Sigmoid colon (tissue), 4 donors: ENCODE data around the gene ITIH6.

Source experiments
- EP300 ChIP-seq, 4 donors: sonication (generic); formaldehyde crosslinking; IDR thresholded peaks; one replicate each; pipeline ENCODE4 v1.6.1; 2017; ENCODE audit warnings: antibody characterized with exemption in 4 of 4
- POLR2A ChIP-seq, 2 donors: fragments of 450-650 bp; IDR thresholded peaks; one replicate each; pipeline ENCODE4 v1.6.1; 2016; ENCODE audit warnings: antibody characterized with exemption in 2 of 2, mild to moderate bottlenecking in 2 of 2, moderate library complexity in 2 of 2
- TF ChIP-seq, protein P1 (sequence below), 4 experiments: fragments of 450-650 bp in 3 of 4; fragments of 200-600 bp in 1 of 4; IDR thresholded peaks; one replicate each; pipeline ENCODE4 v1.5.1; 2016 to 2019; ENCODE audit warnings: antibody characterized with exemption in 4 of 4, mild to moderate bottlenecking in 3 of 4, moderate library complexity in 2 of 4

DNA sequence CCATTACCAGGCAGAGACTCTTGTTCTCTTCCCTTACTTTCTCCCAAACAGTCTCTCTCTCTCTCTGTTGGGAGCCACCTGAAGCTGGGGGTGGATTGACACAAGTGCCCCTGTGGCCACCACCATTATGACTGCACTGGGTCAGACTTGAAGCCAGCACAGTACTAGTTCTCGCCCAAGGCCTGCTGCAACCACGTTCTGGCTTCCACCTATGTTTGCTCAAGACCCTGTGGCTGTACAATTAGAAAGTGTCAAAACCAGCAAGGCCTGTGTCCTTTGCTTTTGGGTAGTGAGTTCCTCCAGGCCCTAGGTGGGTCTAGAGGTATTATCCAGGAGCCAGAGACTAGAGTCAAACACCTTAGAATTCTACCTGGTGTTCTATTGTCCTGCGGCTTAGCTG lies 40.5 kb upstream of the ITIH6 start:
- TF ChIP-seq EP300 (IDR thresholded peaks at IDR 0.05) (no peak), POLR2A (IDR thresholded peaks at IDR 0.05) (no peak)
- TF ChIP-seq, protein P1, sequence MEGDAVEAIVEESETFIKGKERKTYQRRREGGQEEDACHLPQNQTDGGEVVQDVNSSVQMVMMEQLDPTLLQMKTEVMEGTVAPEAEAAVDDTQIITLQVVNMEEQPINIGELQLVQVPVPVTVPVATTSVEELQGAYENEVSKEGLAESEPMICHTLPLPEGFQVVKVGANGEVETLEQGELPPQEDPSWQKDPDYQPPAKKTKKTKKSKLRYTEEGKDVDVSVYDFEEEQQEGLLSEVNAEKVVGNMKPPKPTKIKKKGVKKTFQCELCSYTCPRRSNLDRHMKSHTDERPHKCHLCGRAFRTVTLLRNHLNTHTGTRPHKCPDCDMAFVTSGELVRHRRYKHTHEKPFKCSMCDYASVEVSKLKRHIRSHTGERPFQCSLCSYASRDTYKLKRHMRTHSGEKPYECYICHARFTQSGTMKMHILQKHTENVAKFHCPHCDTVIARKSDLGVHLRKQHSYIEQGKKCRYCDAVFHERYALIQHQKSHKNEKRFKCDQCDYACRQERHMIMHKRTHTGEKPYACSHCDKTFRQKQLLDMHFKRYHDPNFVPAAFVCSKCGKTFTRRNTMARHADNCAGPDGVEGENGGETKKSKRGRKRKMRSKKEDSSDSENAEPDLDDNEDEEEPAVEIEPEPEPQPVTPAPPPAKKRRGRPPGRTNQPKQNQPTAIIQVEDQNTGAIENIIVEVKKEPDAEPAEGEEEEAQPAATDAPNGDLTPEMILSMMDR (IDR thresholded peaks at IDR 0.05): no peak
